Measurements from ENCODE around the gene ZFP64.

- no peak for TF ChIP-seq CTCF (IDR thresholded peaks at IDR 0.05)
- no peak for TF ChIP-seq POLR2AphosphoS5 (IDR thresholded peaks at IDR 0.05)
- no peak for TF ChIP-seq POLR2A (IDR thresholded peaks at IDR 0.05)
Measured at GRCh38 chr20:52139986-52140385, 51.6 kb downstream of the ZFP64 start.
